Naive thymus-derived CD8-positive, alpha-beta T cell (primary cell): ENCODE results near the gene ING2. TPM values are rescaled to one million over a fixed set of nuclear protein-coding genes. Genes with fewer than 3 reads are reported as not detected.
A peak's percentile ranks its signal among the peaks of the same experiment; 100 is the strongest.

Experiments
- ATAC-seq, 2 donors: fragments of 150-1000 bp; cut with Tn5 transposase in 1 of 2; sonication (Bioruptor Pico), chemical (Tn5 transposase) in 1 of 2; 1 replicate in 1 of 2; 2 replicates in 1 of 2; pipeline ENCODE4 v1.10.0; 2021; ENCODE audit warnings: mild to moderate bottlenecking in 2 of 2, moderate library complexity in 2 of 2
- POLR2A ChIA-PET: fragments of 350-600 bp; sonication (Branson Sonifier 250); formaldehyde crosslinking; loops from one replicate; lab custom pipeline; 2021; ENCODE audit warnings: antibody characterized with exemption; lab: Charles Lee
- DNase-seq, 10 donors: peaks; one replicate each; pipeline versions ENCODE4 v3.0.0 to v3.0.0-alpha.2; 2020 to 2022
- H3K27ac Mint-ChIP-seq, 10 donors: one replicate each; pipeline ENCODE4 v1.8.0; 2020 to 2022; ENCODE audit warnings: mild to moderate bottlenecking in 10 of 10, mixed read lengths in 10 of 10, moderate library complexity in 4 of 10, inconsistent platforms in 1 of 10
- H3K27me3 Mint-ChIP-seq, 5 donors: one replicate each; pipeline ENCODE4 v1.8.0; 2021 to 2022; ENCODE audit warnings: mixed read lengths in 5 of 5
- H3K36me3 Mint-ChIP-seq, 3 donors: one replicate each; pipeline ENCODE4 v1.8.0; 2020 to 2022; ENCODE audit warnings: mixed read lengths in 3 of 3, mild to moderate bottlenecking in 2 of 3, inconsistent platforms in 1 of 3
- H3K4me1 Mint-ChIP-seq, 4 donors: one replicate each; pipeline ENCODE4 v1.8.0; 2021 to 2022; ENCODE audit warnings: mixed read lengths in 4 of 4
- H3K4me3 Mint-ChIP-seq, 10 donors: one replicate each; pipeline ENCODE4 v1.8.0; 2020 to 2022; ENCODE audit warnings: mild to moderate bottlenecking in 10 of 10, mixed read lengths in 10 of 10, moderate library complexity in 6 of 10, inconsistent platforms in 1 of 10
- H3K9me3 Mint-ChIP-seq, 9 donors: one replicate each; pipeline ENCODE4 v1.8.0; 2020 to 2022; ENCODE audit warnings: mixed read lengths in 9 of 9, mild to moderate bottlenecking in 3 of 9, inconsistent platforms in 1 of 9, moderate library complexity in 1 of 9
- polyA plus RNA-seq, 3 donors: library from polyadenylated mRNA; unstranded; fragments of 300-500 nt; fragmentation: Illumina TruSeq; gene quantifications; one replicate each; pipeline ENCODE4 v1.2.3, GENCODE V29; 2021
- total RNA-seq, 8 experiments: library from RNA in 2 of 8; stranded (reverse) in 2 of 8; gene quantifications; one replicate each; pipeline ENCODE4 v1.2.3 and lab custom pipeline; 2021 to 2026

The ING2 gene
- total and polyA plus RNA-seq, 5 experiments from 2014 or later = 10.9 to 16.1 (median 11.7) TPM

DNA sequence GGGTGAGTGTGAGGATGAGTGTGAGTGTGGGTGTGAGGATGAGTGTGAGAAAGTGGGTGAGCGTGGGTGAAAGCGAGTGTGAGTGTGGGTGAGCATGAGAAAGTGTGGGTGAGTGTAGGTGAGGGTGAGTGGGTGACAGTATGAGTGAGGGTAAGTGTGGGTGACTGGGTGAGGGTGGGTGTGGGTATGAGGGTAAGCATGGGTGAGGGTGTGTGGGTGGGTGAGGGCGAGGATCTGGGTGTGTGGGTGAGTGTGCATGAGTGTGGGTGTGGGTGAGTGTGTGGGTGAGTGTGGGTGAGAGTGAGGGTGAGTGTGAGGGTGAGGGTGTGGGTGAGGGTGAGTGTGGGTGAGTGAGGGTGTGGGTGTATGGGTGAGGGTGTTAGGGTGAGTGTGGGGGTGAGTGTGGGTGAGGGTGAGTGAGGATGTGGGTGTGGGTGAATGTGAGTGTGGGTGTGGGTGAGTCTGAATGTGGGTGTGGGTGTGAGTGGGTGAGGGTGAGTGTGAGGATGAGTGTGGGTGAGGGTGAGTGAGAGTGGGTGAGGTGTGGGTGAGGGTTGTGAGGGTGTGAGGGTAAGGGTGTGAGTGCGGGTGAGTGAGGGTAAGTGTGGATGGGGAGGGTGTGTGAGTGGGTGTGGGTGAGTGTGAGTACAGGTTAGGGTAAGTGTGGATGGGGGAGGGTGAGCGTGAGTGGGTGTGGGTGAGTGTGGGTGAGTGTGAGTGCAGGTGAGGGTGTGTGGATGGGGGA is 48.9 kb downstream of the ING2 start:
- Mint-ChIP-seq H3K4me1 (peaks cover 0 to 2% (median under 1%) of the 10 kb centered on the region in 4 donors), H3K27ac (peak overlapping the region in 1 of 10 donors; percentile 22), H3K36me3 (peaks cover 0 to 2% (median 0%) of the 10 kb centered on the region in 3 donors), H3K27me3 (peaks cover 2 to 15% (median 13%) of the 10 kb centered on the region in 5 donors), H3K4me3 (no peak overlapping the region), H3K9me3 (peaks cover 0 to 12% (median 0%) of the 10 kb centered on the region in 9 donors)
- ATAC-seq (no peak), DNase-seq (no peak)
- POLR2A ChIA-PET = no interaction called here

DNA sequence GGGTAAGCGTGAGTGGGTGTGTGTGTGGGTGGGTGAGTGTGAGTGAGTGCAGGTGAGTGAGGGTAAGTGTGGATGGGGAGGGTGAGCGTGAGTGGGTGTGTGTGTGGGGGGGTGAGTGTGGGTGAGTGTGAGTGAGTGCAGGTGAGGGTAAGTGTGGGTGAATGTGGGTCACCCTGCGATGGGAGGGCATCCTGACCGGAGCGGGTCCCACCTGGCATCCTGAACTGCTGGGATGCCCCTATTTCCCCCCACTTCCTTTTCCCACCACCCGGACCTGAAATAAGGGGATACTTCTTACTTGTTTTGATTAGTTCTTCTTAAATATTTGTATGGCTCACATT is 49.5 kb downstream of the ING2 start:
- Mint-ChIP-seq H3K4me3 (no peak overlapping the region), H3K27ac (peak overlapping the region in 1 of 10 donors; percentile 22), H3K27me3 (peaks cover 3 to 13% (median 10%) of the 10 kb centered on the region in 5 donors), H3K9me3 (peaks cover 0 to 12% (median 0%) of the 10 kb centered on the region in 9 donors), H3K4me1 (peaks cover 0 to 2% (median under 1%) of the 10 kb centered on the region in 4 donors), H3K36me3 (peaks cover 0 to 2% (median 0%) of the 10 kb centered on the region in 3 donors)
- ATAC-seq = no peak
- DNase-seq = no peak
- POLR2A ChIA-PET = no interaction called here

DNA sequence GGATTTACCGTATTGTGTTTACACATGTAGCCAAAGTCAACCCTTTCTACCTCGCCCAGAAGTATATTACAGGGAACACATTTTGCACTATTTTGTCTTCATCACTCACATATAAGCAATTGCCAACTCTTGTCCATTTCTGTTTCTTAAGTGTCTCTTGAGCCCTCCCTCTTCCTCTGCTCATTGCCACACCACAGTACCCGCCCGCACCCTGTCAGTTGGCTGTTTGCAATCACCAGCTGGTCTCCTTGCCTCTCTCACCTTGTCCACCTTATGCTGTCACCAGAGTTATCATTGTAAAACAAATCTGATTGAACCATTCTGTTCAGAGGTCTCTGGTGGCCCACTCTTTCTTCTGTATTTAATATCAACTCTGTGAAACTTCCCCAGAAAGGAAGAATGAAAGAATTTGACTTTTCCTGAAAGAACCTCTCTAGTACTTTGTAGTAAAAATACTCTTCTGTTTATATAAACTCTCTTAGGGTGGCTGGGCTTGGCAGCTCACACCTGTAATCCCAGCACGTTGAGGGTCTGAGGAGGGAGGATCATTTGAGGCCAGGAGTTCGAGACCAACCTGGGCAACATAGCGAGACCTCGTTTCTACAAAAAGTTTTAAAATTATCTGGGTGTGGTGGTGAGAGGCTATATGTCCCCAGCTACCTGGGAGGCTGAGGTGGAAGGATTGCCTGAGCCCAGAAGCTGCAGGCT is 50.2 kb downstream of the ING2 start:
- H3K27me3 Mint-ChIP-seq = peaks cover 3 to 12% (median 10%) of the 10 kb centered on the region in 5 donors
- H3K4me3 Mint-ChIP-seq = no peak overlapping the region
- H3K27ac Mint-ChIP-seq = no peak overlapping the region
- ATAC-seq = no peak
- DNase-seq = no peak
- POLR2A ChIA-PET = no interaction called here
- H3K36me3 Mint-ChIP-seq = peaks cover 0 to 2% (median 0%) of the 10 kb centered on the region in 3 donors
- H3K4me1 Mint-ChIP-seq = peaks cover 0 to 2% (median under 1%) of the 10 kb centered on the region in 4 donors
- H3K9me3 Mint-ChIP-seq = peaks cover 0 to 12% (median 0%) of the 10 kb centered on the region in 9 donors

DNA sequence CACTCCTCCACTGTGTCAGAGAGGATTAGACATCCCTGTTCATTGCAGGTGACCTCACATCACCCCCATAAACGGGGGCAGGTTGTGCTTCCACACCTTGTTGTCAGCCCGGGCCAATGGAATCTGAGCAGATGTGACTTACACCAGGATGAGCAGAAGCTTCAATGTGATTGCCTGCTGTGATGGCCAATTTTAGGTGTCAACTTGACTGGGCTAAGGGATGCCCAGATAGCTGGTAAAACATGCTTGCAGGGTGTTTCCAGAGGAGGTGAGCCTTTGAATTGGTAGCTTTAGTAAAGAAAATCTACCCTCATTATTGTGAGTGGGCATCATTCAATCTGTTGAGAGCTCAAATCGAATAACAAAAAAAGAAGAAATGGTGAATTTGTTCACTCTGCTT is 52.1 kb downstream of the ING2 start:
- POLR2A ChIA-PET = no interaction called here
- H3K27ac Mint-ChIP-seq = no peak overlapping the region
- DNase-seq (no peak), ATAC-seq (no peak)
- peaks cover 0 to 12% (median 0%) of the 10 kb centered on the region in 9 donors for H3K9me3 Mint-ChIP-seq
- H3K36me3 Mint-ChIP-seq = peaks cover 0 to 2% (median 0%) of the 10 kb centered on the region in 3 donors
- H3K4me3 Mint-ChIP-seq = no peak overlapping the region
- peaks cover 0 to 2% (median under 1%) of the 10 kb centered on the region in 4 donors for H3K4me1 Mint-ChIP-seq
- peaks cover 4 to 11% (median 9%) of the 10 kb centered on the region in 5 donors for H3K27me3 Mint-ChIP-seq

DNA sequence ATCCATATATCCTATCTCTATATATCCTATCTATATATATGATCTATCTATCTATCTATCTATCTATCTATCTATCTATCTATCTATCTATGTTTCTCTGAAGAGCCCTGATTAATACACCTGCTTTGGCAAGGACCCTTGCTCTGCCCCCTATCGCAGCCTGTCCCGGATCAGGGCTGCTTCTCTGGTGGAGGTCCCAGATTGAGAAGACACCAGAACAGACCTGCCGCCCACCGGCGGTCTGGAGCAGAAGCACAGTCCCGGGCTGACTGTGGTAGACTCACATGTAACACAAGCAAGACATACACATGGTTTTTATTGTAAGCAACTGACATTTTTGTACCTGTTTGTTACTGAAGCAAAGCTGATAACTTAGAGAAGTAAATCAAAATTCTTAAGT is 52.8 kb downstream of the ING2 start:
- H3K27ac Mint-ChIP-seq = no peak overlapping the region
- peaks cover 0 to 2% (median under 1%) of the 10 kb centered on the region in 4 donors for H3K4me1 Mint-ChIP-seq
- H3K4me3 Mint-ChIP-seq = no peak overlapping the region
- ATAC-seq (peak in 1 of 2 donors; percentile 52), DNase-seq (peak in 1 of 10 donors; percentile 27)
- POLR2A ChIA-PET = no interaction called here
- peaks cover 4 to 11% (median 9%) of the 10 kb centered on the region in 5 donors for H3K27me3 Mint-ChIP-seq
- peaks cover 0 to 7% (median 0%) of the 10 kb centered on the region in 9 donors for H3K9me3 Mint-ChIP-seq
- H3K36me3 Mint-ChIP-seq = peaks cover 0 to 1% (median 0%) of the 10 kb centered on the region in 3 donors

DNA sequence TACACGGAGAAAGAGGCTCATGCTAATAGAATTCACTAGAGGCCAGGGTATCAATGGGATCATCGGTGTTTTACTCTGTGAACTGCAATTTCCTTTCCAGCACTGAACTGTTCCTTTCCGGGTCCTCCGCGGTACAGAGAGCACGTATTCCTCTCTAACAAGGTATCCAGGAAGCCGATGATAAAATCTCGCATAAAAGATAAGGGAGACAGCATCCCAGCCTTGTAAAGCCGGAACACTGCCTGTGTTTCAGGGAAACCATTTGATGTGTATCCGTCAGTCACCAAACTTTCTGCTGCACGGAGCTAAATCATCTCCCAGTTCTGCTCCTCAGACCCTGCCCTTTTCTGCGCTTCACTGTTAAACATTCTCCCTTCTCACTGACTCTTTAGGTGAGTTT is 54.0 kb downstream of the ING2 start:
- no peak overlapping the region for H3K27ac Mint-ChIP-seq
- H3K4me3 Mint-ChIP-seq = no peak overlapping the region
- no peaks in the 10 kb centered on the region for H3K36me3 Mint-ChIP-seq
- ATAC-seq (no peak), DNase-seq (no peak)
- peaks cover 4 to 11% (median 9%) of the 10 kb centered on the region in 5 donors for H3K27me3 Mint-ChIP-seq
- peaks cover 0 to 2% (median 0%) of the 10 kb centered on the region in 4 donors for H3K4me1 Mint-ChIP-seq
- no peaks in the 10 kb centered on the region for H3K9me3 Mint-ChIP-seq
- POLR2A ChIA-PET = no interaction called here

DNA sequence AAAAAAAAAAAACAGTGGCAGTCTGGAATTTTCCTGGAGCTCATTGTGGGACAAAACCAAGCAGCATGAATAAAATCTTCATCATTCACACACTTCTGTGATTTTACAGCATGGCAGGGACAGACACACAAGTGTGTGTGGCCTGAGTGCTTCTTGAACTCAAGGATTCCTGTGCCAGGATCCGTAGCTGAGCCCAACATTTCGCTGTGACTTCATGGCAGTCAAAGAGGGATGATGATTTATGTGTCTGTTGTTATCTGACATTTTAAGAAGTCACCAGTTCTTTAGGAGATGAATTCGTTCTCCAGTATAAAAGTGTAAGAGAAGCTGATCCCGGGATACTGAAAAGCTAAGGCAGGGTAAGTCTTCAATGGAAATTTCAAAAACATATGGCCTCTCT is 57.0 kb downstream of the ING2 start:
- Mint-ChIP-seq H3K4me3 (no peak overlapping the region), H3K36me3 (no peaks in the 10 kb centered on the region), H3K9me3 (no peaks in the 10 kb centered on the region), H3K27me3 (peaks cover 6 to 19% (median 12%) of the 10 kb centered on the region in 5 donors), H3K4me1 (peaks cover 0 to 7% (median 6%) of the 10 kb centered on the region in 4 donors), H3K27ac (no peak overlapping the region)
- ATAC-seq (no peak), DNase-seq (no peak)
- POLR2A ChIA-PET = interaction anchor here (0.6 kb wide), 1 partner anchor 9 kb away, joined by 3 read pairs; no protein-coding TSS in a partner anchor

Other genes with a start within 250 kb of the ING2 start
- gene CLDN22, start 184.8 kb upstream of the ING2 start, total RNA-seq = not detected
- under 1 TPM in 1 of 3 donors, not detected in 2; 0.29 TPM for gene CLDN22, start 184.8 kb upstream of the ING2 start, polyA plus RNA-seq
- not detected for gene CLDN24, start 182.6 kb upstream of the ING2 start, total RNA-seq
- gene CLDN24, start 182.6 kb upstream of the ING2 start, polyA plus RNA-seq = 1 to 10 TPM in 1 of 3 donors, not detected in 2; 1.6 TPM
- gene CDKN2AIP, start 60.4 kb upstream of the ING2 start, total RNA-seq = 10 to 100 TPM; 69.9 to 78.2 TPM
- 10 to 100 TPM; 28.2 to 45.4 (median 30.9) TPM for gene CDKN2AIP, start 60.4 kb upstream of the ING2 start, polyA plus RNA-seq
- gene RWDD4, start 154.1 kb downstream of the ING2 start, total RNA-seq = 10 to 100 TPM; 12.9 to 18.9 TPM
- gene RWDD4, start 154.1 kb downstream of the ING2 start, polyA plus RNA-seq = 10 to 100 TPM; 18.6 to 19.1 (median 19.0) TPM
- gene TRAPPC11, start 154.2 kb downstream of the ING2 start, total RNA-seq = 10 to 100 TPM; 40.8 to 42.8 TPM
- gene TRAPPC11, start 154.2 kb downstream of the ING2 start, polyA plus RNA-seq = 10 to 100 TPM; 14.0 to 19.5 (median 19.1) TPM